Measurements from ENCODE around the gene RAPGEF6. TPM values are rescaled to one million over a fixed set of nuclear protein-coding genes. Genes with fewer than 3 reads are reported as not detected.

The RAPGEF6 gene
- total and polyA plus RNA-seq, 4 donors, result 19.3 to 95.2 (median 33.5) TPM

Small RNAs within 50 kb of the gene (small RNA-seq; reads per million reads assigned to genes)
- not detected for gene RF02271 (ENCODE audit: low replicate concordance)

Other genes starting within 250 kb of the RAPGEF6 start
- gene FNIP1, start 161.8 kb upstream of the RAPGEF6 start, total RNA-seq, result 10 to 100 TPM; 32.9 to 62.7 TPM
- 10 to 100 TPM; 17.8 to 19.7 TPM for gene FNIP1, start 161.8 kb upstream of the RAPGEF6 start, polyA plus RNA-seq (ENCODE audit: insufficient read length in 2 of 2)

All from spinal cord (tissue), 4 donors.